Activated T-cell treated with anti-CD3 and anti-CD28 coated beads for 1 hour (primary cell): ENCODE data around the gene UBASH3B.
"Not testable (repeated sequence)": the region's sequence is repeated elsewhere in the genome, so short reads cannot be mapped to it uniquely, and the experiment has no call there.

Experiments
- DNase-seq: peaks from one replicate; pipeline ENCODE4 v3.0.0-alpha.2; 2020; ENCODE audit warnings: low read depth

Gene UBASH3B

DNA sequence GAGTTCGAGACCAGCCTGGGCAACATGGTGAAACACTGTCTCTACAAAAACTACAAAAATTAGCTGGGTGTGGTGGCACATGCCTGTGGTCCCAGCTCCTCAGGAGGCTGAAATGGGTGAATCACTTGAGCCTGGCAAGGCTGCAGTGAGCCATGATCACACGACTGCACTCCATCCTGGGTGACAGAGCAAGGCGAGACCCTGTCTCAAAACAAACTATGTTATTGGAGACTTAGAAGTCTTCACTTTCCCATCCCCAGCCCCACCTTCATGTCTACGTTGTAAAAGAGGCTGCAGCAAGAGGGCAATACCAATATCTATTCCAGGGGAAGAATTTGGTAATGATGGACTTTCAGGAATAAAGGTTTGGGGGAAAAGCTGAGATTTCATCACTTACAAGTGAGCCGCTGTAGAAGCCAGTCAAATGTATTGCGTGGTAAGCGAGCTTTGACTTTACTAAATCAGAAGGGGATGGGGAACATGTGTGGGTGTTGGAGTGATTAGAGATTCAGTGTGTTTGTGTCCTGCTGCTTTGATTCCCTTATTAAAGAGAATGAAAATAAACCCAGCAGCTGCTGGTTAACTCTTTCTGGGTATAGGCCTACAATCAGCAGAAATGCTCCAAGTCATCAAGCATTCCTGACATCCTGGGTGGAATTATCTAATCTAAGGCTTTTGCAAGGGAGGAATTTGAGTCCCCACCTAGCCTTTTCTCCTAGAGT, 53.7 kb downstream of the UBASH3B start:
- no peak for DNase-seq

DNA sequence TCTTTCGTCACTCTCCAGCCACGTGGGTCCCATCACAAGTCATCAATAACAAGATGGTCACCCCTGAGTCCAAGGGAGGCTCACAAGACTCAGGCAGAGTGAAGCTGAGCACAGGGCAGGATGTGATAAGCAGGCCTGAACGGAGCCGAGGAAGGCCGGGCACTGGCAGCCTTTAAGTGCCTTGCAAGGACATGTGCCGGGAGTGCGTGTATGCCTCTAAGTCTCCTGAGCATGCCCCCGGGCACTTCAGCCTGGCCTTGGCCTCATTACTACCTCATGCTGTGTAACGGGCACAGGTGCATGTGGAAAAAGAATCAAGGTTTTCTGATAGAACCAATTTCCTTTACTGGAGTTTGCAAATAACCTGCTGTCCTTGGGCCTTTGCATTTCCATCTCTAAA, 55.8 kb downstream of the UBASH3B start:
- DNase-seq, result no peak

DNA sequence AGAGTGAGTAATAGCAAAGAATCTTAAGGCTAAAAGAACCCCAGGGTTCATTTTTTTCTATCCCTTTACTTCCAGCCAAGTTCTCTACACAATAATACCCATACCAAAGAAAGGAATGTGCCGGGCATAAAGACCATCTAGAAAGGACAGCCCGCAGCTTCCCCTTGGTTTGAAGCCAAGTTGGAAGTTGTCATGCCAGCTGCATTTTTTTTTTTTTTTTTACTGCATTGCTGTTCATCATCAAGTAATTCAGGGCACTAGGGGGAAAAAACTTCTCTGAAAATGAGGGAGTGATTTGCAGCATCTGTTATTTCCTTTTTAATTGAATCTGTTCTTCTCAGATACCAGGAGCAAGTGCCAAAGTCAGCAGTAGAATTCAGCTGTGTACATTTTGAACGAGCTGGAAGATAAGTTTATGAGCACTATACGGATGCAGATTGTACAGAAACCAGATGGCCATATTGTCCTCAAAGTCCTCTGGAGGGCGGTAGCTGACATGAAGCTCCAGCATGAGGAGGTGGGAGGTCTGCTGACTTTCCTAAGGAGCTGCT, 56.4 kb downstream of the UBASH3B start:
- DNase-seq, result no peak

DNA sequence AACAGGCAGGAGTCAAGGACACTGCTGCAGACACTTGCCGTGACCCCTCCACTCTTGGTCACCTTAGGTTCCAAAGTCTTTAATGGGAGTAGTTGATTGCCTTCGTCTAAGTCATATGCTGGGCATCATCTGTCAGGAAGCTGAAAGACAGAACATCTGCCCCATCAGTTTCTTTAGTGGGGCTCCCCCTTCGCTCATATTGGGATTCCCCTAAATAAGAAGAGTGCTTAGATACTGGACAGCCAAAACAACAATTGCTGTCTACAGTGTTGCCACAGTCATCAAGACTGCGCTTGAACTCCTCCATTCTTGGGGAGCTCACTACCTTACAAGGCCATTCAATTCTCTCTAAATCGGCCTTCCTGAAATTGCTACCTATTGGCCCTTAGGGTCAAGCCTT, 58.5 kb downstream of the UBASH3B start:
- no peak for DNase-seq

DNA sequence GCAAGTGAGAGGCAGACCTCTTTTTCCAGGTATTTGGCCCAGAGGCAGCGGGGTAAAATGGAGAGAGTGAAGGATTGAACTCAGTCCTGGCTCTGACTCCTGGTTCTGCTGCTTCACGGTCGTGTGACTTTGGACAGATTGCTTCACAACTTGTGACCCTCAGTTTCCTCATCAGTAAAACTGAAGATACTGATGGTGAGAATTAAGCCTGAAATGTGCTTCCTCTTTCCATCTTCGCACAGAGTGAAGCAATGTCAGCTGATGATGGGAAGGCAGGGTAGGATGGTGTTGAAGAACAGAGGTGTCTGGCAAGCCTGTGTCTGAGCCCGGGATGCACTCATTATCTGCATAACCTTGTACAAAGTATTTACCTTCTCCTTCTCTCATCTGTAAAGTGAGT, 59.0 kb downstream of the UBASH3B start:
- DNase-seq, result no peak

DNA sequence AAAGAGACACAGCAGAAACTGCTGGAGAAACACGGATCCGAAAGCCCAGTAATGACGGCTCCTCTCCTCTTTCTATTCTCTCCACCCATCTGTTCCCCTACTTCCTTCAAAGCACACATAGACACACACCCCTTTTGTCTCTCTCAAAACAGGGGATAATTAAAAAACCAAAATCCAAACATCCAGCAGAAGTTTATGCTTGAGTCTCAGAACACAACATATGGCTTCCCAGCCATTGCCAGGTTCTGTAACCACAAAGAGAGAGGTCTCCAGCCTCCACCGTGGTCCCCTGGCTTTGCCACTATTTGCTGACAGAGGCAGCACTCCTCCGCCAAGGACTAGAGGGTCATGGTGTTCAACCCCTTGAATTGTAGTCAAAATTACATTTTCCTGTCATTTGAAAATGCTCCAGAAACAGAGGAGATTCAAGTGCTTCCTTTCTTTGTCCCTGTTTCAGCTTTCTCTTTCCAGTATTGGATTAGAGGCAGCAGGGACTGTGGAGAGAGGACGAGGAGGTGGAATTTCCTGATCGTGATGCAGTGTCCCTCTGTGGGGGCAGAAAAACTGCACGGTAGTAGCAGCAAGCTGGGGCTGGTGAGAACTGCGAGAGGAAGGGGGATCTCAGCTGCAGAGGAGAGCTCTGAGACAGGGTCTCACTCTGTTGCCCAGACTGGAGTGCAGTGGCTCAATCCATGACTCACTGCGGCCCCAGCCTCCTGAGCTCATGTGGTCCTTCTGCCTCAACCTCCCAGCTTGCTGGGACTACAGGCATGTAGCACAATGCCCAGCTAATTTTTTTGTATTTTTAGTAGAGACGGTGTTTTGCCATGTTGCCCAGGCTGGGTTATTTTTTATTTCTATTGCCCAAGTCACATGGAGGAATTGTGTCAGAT, 60.3 kb downstream of the UBASH3B start:
- DNase-seq, result no peak

DNA sequence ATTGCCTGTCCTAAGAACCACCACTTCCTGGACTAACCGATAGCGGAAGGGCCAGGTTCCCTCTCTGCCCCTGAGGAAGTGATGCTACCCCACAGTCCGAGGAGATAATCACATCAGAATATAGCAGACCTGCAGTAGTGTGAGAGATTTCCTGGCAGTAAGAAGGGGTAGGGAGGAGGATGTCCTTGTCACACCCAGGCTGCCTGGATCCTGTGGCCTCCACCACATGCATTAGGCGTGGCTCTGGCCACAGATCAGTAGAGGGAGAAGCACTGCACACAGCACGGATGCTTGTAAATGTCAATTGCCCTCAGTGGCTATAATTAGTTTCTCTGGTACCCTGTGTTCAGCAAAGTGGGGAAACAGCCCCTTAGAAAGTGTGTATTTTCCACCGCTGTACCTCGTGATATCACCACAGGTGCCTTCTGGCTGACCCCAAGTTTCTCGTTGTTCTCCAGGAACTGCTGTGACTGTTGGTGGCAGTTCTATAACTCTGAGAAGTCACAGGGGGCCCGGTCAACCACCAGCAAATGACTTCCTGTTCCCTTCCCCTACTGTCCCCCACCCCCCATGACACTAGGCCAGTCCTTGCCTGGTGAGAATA, 61.8 kb downstream of the UBASH3B start:
- no peak for DNase-seq

DNA sequence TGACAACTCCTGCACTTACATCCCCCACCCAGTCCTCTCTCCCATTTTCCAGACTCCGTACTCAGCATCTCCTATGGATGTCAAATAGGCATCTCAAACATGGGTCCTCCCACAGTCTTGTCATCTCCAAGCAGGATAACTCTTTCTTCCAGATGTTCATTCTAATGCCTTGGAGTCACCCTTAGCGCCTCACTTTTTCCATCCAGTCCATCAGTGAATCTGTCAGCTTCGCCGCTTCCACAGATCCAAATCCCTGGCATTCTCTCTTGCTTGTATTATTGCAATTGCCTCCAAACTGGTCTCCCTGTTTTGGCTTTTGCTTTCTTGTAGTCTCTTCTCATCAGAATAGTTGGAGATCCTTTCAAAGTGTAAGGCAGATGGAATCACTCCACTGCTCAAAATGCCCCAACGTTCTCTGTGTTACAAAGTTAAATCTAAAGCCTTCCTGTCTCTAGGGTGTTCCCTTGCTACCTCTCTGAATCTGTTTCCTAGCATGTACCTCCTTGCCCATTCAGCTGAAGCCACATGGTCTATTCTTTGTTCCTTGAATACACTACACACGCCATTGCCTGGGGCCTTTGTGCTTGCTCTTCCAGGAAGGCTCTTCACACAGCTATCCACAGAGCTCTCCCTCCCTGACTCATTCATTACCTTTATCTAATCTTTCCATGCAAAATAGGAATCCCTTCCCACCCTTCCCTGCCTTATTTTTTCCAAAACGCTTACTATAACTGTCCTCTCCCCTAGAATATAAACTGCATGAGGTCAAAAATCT, 64.8 kb downstream of the UBASH3B start:
- no peak for DNase-seq

DNA sequence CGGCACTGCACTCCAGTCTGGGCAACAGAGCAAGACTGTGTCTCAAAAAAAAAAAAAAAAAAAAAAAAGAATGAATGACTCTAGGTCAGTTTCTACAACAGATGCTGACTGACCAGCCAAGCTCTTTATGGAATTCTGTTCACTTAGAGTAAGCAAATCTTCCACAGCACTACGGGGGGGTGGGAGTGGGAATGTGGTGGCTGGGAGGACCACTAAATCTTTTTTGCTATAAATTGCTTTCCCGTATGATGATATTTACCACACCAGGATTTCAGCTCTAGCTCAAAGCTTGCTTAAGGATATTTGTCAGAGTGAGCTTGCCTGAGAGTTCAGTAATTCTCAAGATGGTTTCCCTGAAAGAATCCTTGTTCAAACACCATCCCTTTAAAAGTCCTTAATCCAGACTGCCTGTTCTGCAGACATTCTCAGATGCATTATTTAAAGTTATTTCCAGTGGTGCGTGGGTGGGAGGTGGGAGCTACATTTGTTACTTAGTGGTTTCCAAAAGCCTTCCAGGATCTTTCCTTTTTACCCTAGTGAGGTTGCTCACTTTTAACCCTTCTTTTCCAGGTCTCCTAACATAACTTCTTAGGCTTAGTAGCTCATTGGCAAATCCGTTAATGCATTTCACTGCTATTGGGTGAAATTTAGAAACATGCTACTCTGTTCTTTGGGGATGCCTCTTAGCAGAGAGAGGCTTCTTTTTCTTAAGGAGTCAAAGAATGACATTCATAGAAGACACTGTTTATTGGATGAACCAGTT, 65.9 kb downstream of the UBASH3B start:
- DNase-seq, result no peak

DNA sequence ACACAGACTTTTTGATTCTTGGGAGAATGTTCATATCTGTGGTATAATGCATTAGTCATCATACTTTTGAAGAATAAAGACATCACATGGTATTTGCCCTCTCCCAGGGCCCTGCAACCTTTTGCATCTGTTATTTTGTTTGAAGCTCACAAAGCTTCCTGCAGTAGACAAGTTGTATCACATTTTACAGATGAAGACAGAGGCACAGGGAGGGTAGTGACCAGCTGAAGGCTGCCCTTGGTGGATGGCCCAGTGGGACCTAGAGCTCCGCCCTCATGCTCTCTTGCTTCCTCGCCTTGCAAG, 66.4 kb downstream of the UBASH3B start:
- DNase-seq, result no peak

DNA sequence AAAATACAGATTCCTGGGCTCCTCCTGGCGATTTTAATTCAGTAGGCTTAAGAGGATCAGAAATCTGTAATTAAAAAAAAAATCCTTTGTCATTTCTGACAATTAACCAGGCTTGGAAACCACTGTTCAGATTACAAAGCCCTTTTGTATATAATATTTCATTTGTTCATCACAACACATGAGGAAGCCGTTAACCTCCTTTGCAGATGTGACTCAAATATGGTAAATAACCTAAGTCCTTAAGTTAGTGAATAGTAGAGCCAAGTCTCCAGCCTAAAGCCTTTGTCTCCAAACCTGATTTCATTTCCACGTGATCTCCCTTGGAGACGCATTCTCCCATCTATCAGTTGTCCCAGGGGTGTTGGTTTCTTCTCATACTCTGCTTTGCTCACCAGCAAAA, 67.6 kb downstream of the UBASH3B start:
- DNase-seq, result no peak

DNA sequence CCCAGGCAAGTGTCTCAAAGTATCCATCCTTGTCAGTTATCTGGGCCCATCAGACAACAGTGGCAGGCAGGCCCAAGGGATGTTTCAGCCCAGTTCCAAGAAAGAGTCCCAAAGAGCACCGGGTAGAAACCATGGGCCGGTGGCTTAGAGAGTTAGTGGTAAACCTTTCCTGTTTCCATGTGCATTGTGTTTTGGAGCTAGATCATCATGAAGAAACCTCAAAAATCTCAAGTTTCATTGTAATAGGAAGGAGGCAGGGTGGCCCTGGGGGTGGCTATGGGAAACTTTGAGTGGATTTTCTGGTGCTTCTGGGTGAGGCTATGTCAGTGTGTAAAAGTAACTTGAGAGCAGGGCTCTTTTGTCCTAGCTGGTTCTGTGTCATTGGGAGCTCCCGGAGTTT, 68.1 kb downstream of the UBASH3B start:
- no peak for DNase-seq

DNA sequence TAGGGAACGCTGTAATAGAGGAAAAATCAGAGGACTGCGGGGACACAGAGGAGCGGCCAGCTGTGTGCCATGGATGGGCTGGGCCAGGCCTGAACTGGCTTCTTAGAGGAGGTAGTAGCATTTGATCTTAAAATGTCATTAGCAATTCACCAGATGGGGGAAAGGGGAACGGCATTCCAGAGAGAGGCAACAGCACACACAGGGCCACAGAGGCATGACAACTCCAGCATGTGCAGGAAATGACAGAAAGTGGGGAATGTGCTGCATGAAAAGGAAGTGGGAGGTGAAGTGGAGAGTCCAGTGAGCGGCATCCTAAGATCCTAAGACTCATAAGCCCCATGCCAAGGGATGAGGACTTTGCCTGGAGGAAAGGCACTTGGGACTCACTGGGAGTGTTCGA, 69.0 kb downstream of the UBASH3B start:
- no peak for DNase-seq

DNA sequence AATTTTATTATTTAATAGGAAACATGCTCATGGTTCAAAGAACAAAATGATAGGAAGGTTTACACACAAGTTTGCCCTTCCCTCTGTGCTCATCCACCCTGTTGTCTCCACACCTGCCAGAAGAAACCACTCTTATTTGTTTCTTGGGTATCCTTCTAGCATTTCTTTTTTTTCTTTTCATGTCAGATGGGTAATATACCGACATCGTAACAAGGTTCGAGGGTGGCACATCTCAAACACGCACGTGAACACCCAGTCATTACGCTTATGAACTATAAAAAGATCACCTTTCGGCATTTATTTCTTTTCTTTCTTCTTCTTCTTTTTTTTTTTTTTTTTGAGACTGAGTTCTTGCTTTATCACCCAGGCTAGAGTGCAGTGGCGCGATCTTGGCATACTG, 70.5 kb downstream of the UBASH3B start:
- no peak for DNase-seq

DNA sequence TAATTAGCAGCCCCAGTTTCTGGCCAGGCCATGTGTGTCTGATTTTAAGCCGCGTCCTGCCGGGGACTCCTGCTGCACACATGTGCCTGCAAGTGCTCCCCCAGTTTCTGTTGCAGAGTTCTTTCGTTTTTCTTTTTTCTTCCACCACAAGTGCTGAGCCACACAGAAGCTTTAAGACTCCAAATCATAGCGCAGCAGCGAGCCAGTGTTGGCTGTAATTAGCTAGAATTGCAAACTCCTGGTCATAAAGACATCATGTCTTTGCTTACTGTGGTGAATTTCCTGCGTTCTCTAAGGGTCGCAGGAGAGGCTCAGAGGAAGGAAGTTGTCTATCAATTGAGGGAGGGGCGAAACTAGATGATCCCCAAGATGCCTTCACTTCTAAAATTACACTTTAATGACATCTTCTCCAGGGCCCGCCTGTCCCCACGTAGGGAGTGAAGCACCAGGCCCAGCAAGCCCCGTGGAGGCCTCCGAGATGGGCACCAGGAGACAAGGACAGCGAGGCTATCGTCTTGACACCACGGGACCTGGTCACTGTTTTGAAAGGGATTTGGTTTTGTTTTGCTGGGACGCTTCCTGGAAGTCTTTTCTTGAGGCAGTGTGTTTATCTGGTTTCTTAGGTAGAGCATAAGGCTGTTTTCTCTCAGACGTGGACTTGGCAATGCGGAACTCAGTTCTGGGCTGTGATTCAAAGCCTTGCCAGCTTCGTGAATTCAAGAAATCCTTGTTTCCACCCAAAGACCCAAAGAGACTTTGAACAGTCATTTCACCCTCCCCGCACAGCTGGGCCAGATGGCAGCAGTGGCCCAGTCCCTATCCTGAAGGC, 71.8 kb downstream of the UBASH3B start:
- DNase-seq, result no peak

DNA sequence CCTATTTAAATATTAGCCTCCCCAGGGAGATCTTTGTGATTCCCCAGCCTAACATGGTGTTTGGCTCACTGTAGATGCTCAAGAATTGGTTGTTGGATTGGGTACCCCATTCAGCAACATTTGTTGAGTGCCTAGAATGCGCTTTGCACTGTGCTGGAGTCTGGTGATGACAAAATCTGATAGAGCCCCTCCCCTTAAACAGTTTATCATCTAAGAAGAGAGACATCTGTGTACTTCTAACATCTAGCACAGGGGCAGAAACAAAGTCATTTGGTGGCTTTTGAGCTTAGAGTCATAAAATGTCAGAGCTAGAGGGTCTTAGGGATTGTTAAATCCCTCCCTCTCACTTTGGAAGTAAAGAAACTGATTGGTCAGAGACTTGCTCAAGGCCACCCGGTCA, 73.0 kb downstream of the UBASH3B start:
- no peak for DNase-seq

DNA sequence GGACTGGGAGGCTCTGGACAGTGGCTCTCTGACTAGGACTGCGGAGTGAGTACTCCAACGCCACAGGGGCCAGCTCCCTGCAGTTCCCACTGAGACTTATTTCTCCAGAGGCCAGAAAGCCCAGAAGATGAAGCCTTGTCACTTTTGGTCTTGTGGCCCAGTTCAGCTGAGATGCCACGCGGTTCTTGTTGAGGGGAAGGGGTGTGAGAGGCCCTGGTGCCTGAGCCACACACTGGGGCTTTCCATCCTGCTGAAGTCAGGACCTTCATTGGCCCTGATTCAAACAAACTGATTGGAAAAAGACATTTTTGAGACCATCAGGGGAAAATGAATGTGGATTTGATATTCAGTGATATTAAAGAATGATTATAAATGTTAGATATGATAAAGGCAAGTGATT, 73.6 kb downstream of the UBASH3B start:
- no peak for DNase-seq

DNA sequence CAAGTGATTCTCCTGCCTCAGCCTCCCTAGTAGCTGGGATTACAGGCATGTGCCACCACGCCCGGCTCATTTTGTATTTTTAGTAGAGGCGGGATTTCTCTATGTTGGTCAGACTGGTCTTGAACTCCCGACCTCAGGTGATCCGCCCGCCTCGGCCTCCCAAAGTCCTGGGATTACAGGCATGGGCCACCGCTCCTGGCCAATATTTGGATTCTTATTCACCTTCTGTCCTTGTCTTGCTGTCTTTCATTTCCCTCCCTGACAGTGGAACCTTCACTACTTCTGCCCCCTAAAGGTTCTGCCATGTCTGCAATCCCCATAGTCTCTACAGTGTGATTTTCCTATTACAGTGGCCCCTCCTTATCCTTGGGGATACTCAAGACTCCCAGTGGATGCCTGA, 75.2 kb downstream of the UBASH3B start:
- not testable (repeated sequence) for DNase-seq

DNA sequence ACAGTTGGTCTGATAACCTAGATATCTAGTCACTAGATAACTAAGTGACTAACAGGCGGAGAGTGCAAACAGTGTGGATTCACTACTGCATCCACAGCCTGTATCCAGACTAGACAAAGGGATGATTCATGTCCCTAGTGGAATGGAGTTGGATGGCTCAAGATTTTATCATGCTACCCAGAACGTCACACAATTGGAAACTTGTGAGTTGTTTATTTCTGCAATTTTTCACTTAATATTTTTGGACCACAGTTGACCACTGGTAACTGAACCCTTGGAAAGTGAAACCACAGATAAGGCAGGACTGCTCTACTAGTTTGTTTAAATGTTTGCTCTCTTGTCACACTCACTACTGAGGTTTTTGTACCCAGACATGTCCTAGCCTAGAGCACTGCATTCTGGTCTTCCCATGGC, 76.0 kb downstream of the UBASH3B start:
- DNase-seq, result no peak
